Measurements from ENCODE around the gene LRP1B. TPM values are rescaled to one million over a fixed set of nuclear protein-coding genes. Genes with fewer than 3 reads are reported as not detected.

The LRP1B gene
- polyA plus RNA-seq, 2 of the 4 experiments (the other 2 are of a cell fraction), result 0.03 TPM; not detected in 1

DNA sequence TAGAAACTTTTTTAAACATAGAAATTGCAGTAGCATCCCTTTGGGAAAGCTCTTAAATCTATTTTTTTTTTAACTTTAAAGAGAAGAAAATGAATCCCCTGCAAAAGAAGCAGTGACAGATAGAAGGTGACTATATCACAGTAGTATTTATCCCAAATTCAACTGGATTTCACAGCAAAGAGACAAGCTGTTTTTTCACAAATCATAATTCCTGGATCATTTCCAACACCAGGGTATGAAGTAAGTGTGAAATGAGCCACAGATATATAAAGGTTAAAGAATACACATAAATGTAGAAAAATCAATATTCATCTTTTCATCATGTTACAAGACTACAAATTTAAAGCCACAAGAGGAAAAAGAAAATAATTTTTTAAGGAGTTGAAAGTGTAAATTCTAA is 1945.7 kb downstream of the LRP1B start:
- no peak for ATAC-seq
- CTCF ChIA-PET, result no interaction called here
- no peaks in the 10 kb centered on the region for H3K4me1 ChIP-seq
- TF ChIP-seq, protein P1, sequence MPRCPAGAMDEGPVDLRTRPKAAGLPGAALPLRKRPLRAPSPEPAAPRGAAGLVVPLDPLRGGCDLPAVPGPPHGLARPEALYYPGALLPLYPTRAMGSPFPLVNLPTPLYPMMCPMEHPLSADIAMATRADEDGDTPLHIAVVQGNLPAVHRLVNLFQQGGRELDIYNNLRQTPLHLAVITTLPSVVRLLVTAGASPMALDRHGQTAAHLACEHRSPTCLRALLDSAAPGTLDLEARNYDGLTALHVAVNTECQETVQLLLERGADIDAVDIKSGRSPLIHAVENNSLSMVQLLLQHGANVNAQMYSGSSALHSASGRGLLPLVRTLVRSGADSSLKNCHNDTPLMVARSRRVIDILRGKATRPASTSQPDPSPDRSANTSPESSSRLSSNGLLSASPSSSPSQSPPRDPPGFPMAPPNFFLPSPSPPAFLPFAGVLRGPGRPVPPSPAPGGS (IDR thresholded peaks at IDR 0.05), result no peak
- no peak for TF ChIP-seq EP300 (IDR thresholded peaks at IDR 0.05)
- no peak for TF ChIP-seq ZC3H11A (IDR thresholded peaks at IDR 0.05)
- TF ChIP-seq BHLHE40 (IDR thresholded peaks at IDR 0.05; ENCODE audit: low read depth, low read length), result no peak
- no peak for TF ChIP-seq RCOR1 (IDR thresholded peaks at IDR 0.05; ENCODE audit: low read depth, low read length)
- no peak for TF ChIP-seq ZFP36 (IDR thresholded peaks at IDR 0.05; ENCODE audit: borderline replicate concordance, partially characterized antibody)
- TF ChIP-seq KDM1A (IDR thresholded peaks at IDR 0.05; ENCODE audit: low read depth), result no peak
- TF ChIP-seq HOXA7 (CRISPR knock-in tag; IDR thresholded peaks at IDR 0.05), result no peak
- TF ChIP-seq ZNF302 (CRISPR knock-in tag; IDR thresholded peaks at IDR 0.05), result no peak
- TF ChIP-seq, protein P2, sequence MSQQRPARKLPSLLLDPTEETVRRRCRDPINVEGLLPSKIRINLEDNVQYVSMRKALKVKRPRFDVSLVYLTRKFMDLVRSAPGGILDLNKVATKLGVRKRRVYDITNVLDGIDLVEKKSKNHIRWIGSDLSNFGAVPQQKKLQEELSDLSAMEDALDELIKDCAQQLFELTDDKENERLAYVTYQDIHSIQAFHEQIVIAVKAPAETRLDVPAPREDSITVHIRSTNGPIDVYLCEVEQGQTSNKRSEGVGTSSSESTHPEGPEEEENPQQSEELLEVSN (IDR thresholded peaks at IDR 0.05; ENCODE audit: borderline replicate concordance, low read depth), result no peak
- TF ChIP-seq MAX (IDR thresholded peaks at IDR 0.05), result no peak
- no peak overlapping the region for H3K27ac ChIP-seq
- no peak for FAIRE-seq
- no peak overlapping the region for H3K4me2 ChIP-seq
- DNase-seq (ENCODE audit: low read depth in 1 of 2, low spot score in 1 of 2), result no peak
- no peaks in the 10 kb centered on the region for H3K9me3 ChIP-seq
- POLR2A ChIA-PET, result no interaction called here
- H3K4me3 ChIP-seq, result no peak overlapping the region

DNA sequence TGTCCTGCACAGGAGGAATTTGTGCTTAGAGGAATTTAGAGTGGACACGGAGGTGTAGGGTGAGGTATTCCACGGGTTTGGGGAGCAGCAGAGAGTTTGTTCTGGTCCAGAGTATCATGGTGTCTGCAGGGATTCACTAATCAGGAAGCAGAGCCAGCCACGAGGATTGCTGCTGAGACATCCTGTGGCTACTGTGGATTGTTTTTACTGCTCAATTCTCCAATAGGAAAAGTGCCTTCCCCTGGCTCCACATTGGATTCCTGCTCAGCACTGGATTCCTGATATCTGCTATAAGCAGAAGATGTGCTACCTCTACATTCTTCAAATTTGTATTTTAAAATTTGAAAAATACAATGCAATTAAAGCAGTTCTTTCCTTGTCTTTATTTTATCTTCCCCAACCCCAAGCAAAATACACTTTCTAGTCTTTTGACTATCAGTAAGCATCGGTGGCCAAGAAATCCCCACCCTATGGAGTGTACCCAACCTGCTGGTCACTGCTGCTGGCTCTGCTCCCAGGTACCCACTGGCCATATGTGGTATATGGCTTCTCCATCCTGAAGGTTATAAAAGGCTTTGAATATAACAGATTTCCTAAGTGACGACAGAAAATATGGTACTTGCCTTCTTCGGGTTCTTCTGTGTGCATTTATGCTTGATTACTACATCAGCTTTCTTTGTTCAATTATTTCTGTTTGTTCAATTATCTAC is 1947.6 kb downstream of the LRP1B start:
- FAIRE-seq, result no peak
- Histone ChIP-seq H3K27ac (no peak overlapping the region), H3K4me2 (no peak overlapping the region), H3K4me3 (no peak overlapping the region), H3K9me3 (no peaks in the 10 kb centered on the region), H3K4me1 (no peaks in the 10 kb centered on the region)
- POLR2A ChIA-PET, result no interaction called here
- DNase-seq (ENCODE audit: low read depth in 1 of 2, low spot score in 1 of 2), result no peak
- ATAC-seq, result no peak
- CTCF ChIA-PET, result no interaction called here
- 12% methylated on average over 6 of the region's 6 CpGs for WGBS (ENCODE audit: missing lambda C conversion rate)
- TF ChIP-seq USF2 (IDR thresholded peaks at IDR 0.05) (no peak), CBX8 (IDR thresholded peaks at IDR 0.05) (no peak), CHD4 (IDR thresholded peaks at IDR 0.05; ENCODE audit: borderline replicate concordance) (no peak), FOXS1 (CRISPR knock-in tag; IDR thresholded peaks at IDR 0.05) (no peak), CBX2 (IDR thresholded peaks at IDR 0.05; ENCODE audit: borderline replicate concordance, low read depth) (no peak), ZFP36 (IDR thresholded peaks at IDR 0.05; ENCODE audit: borderline replicate concordance, partially characterized antibody) (no peak), RFX5 (IDR thresholded peaks at IDR 0.05) (no peak), KDM1A (IDR thresholded peaks at IDR 0.05; ENCODE audit: low read depth) (no peak), FOSB (CRISPR knock-in tag; IDR thresholded peaks at IDR 0.05) (no peak), MYC (IDR thresholded peaks at IDR 0.05; ENCODE audit: borderline replicate concordance, low read length) (no peak), NFE2L2 (conservative IDR thresholded peaks at IDR 0.05; ENCODE audit: low read length) (no peak), POLR2A (IDR thresholded peaks at IDR 0.05; ENCODE audit: low read length) (no peak), ZNF302 (CRISPR knock-in tag; IDR thresholded peaks at IDR 0.05) (no peak)

Small RNAs within 50 kb of the gene (small RNA-seq; reads per million reads assigned to genes)
- gene AC068287.1, result 0 reads per million in 6 experiments
- gene MTCO1P44, result 0 reads per million in 6 experiments
- gene RF00019, result 0 reads per million in 6 experiments
- gene RF02271, result 0 reads per million in 6 experiments
- 0 reads per million in 6 experiments for gene RNU6-904P

All from A549 (cell line).